HCT116 (cell line): ENCODE results near the gene ITPR2. TPM values are rescaled to one million over a fixed set of nuclear protein-coding genes. Genes with fewer than 3 reads are reported as not detected.

Source experiments
- ATAC-seq: fragments of 200-7000 bp; cut with Tn5 transposase; 2 replicates; pipeline ENCODE4 v1.9.1; 2020; ENCODE audit warnings: mild to moderate bottlenecking, moderate library complexity
- BruUV-seq: library from RNA; stranded (reverse); fragments of 400-500 nt; replicated peaks from 2 replicates; lab custom pipeline; 2021; lab: Mats Ljungman, UMichigan
- CTCF ChIA-PET: fragments of 300-600 bp; sonication (Branson Sonifier 250); formaldehyde crosslinking; loops from one replicate; lab custom pipeline; 2021; ENCODE audit warnings: antibody characterized with exemption; lab: Charles Lee
- POLR2A ChIA-PET: fragments of 300-600, 350-600 bp; sonication (Branson Sonifier 250); formaldehyde crosslinking; loops from one replicate; lab custom pipeline; 2021; ENCODE audit warnings: antibody characterized with exemption; lab: Charles Lee
- RAD21 ChIA-PET, 2 experiments: fragments of 300-600 bp; sonication (Branson Sonifier 250); formaldehyde crosslinking; loops; one replicate each; lab custom pipeline; 2023; ENCODE audit warnings: low total read pairs in 2 of 2; ENCODE audit not compliant: uncharacterized antibody in 2 of 2, unreplicated experiment in 2 of 2, low non-redundant PET in 1 of 2; lab: Charles Lee
- DNase-seq: peaks from one replicate; pipeline ENCODE4 v3.0.0-alpha.2; 2010; ENCODE audit warnings: low read depth, low spot score
- H2AFZ ChIP-seq: fragments of 200-600 bp; shearing (Covaris generic), sonication (generic); 2 replicates; pipeline ENCODE4 v1.6.1; 2017; ENCODE audit warnings: low read depth, mixed run types, mixed read lengths, antibody characterized with exemption, low read length; ENCODE audit not compliant: poor library complexity, severe bottlenecking
- H3K27ac ChIP-seq: 2 replicates; pipeline ENCODE4 v1.5.1; 2012; ENCODE audit warnings: low read depth, low read length
- H3K27me3 ChIP-seq: fragments of 200-600 bp; sonication (generic); 2 replicates; pipeline ENCODE4 v1.6.1; 2016; ENCODE audit warnings: mixed run types, low read length, mixed read lengths; ENCODE audit not compliant: insufficient read depth
- H3K36me3 ChIP-seq, 2 experiments: fragments of 200-500 bp in 1 of 2; fragments of 200-600 bp in 1 of 2; sonication (Bioruptor generic) in 1 of 2; sonication (generic) in 1 of 2; 2 replicates each; pipeline versions ENCODE4 v1.5.1 to v1.6.1; 2014 to 2016; ENCODE audit warnings: low read length in 2 of 2, inconsistent platforms in 1 of 2, mixed read lengths in 1 of 2, mixed run types in 1 of 2; ENCODE audit not compliant: insufficient read depth in 2 of 2, control insufficient read depth in 1 of 2
- H3K4me1 ChIP-seq, 2 experiments: fragments of 200-600 bp in 1 of 2; sonication (generic) in 1 of 2; 2 replicates each; pipeline versions ENCODE4 v1.5.1 to v1.6.1; 2012 to 2017; ENCODE audit warnings: low read length in 2 of 2, inconsistent platforms in 1 of 2, mild to moderate bottlenecking in 1 of 2, mixed read lengths in 1 of 2, mixed run types in 1 of 2, moderate library complexity in 1 of 2; ENCODE audit not compliant: insufficient read depth in 2 of 2, control insufficient read depth in 1 of 2
- H3K4me2 ChIP-seq: fragments of 200-600 bp; sonication (generic); 2 replicates; pipeline ENCODE4 v1.6.1; 2017; ENCODE audit warnings: mixed run types, low read length, mixed read lengths
- H3K4me3 ChIP-seq, 2 experiments: fragments of 200-600 bp in 1 of 2; sonication (generic) in 1 of 2; replicated peaks in 1 of 2; 2 replicates each; pipeline ENCODE4 v1.5.1; 2011 to 2016; ENCODE audit warnings: low read length in 2 of 2, control low read depth in 1 of 2, low read depth in 1 of 2, mild to moderate bottlenecking in 1 of 2, mixed read lengths in 1 of 2, mixed run types in 1 of 2
- H3K79me2 ChIP-seq: fragments of 200-600 bp; sonication (generic); 2 replicates; pipeline ENCODE4 v1.6.1; 2017; ENCODE audit warnings: mild to moderate bottlenecking, mixed run types, low read length, moderate library complexity, mixed read lengths; ENCODE audit not compliant: insufficient read depth
- H3K9ac ChIP-seq: fragments of 200-600 bp; sonication (generic); 2 replicates; pipeline ENCODE4 v1.6.1; 2016; ENCODE audit warnings: low read length, mixed read lengths
- H3K9me2 ChIP-seq: fragments of 200-600 bp; sonication (generic), shearing (Covaris generic); 2 replicates; pipeline ENCODE4 v1.6.1; 2017; ENCODE audit warnings: mixed run types, mild to moderate bottlenecking, moderate library complexity; ENCODE audit not compliant: insufficient read depth
- H3K9me3 ChIP-seq, 2 experiments: fragments of 200-500 bp in 1 of 2; fragments of 200-600 bp in 1 of 2; sonication (Bioruptor generic) in 1 of 2; sonication (generic) in 1 of 2; 2 replicates each; pipeline ENCODE4 v1.6.1; 2014 to 2017; ENCODE audit warnings: low read length in 2 of 2, mixed read lengths in 2 of 2, inconsistent platforms in 1 of 2, low read depth in 1 of 2, mild to moderate bottlenecking in 1 of 2, mixed run types in 1 of 2, moderate library complexity in 1 of 2; ENCODE audit not compliant: control insufficient read depth in 1 of 2, insufficient read depth in 1 of 2
- H4K20me1 ChIP-seq: fragments of 200-600 bp; sonication (generic), shearing (Covaris generic); 2 replicates; pipeline ENCODE4 v1.6.1; 2017; ENCODE audit warnings: mixed run types, mild to moderate bottlenecking, moderate library complexity; ENCODE audit not compliant: insufficient read depth
- CEBPB ChIP-seq: IDR thresholded peaks from 2 replicates; pipeline ENCODE4 v1.6.1; 2012; ENCODE audit warnings: low read depth
- CTCF ChIP-seq, 3 experiments: fragments of 200-600 bp in 1 of 3; sonication (generic) in 1 of 3; IDR thresholded peaks in 2 of 3; conservative IDR thresholded peaks in 1 of 3; 2 replicates each; pipeline ENCODE4 v1.5.1; 2012 to 2017; ENCODE audit warnings: low read depth in 2 of 3, low read length in 2 of 3, antibody characterized with exemption in 1 of 3, borderline replicate concordance in 1 of 3, control low read depth in 1 of 3, mild to moderate bottlenecking in 1 of 3, mixed read lengths in 1 of 3, mixed run types in 1 of 3, moderate library complexity in 1 of 3; ENCODE audit not compliant: insufficient read depth in 1 of 3
- EGR1 ChIP-seq: IDR thresholded peaks from 2 replicates; pipeline ENCODE4 v1.6.1; 2012; ENCODE audit warnings: low read depth
- EZH2phosphoT487 ChIP-seq: fragments of 200-600 bp; IDR thresholded peaks from 2 replicates; pipeline ENCODE4 v1.6.1; 2018; ENCODE audit warnings: antibody characterized with exemption, borderline replicate concordance
- MAX ChIP-seq: IDR thresholded peaks from 2 replicates; pipeline ENCODE4 v1.6.1; 2012
- POLR2A ChIP-seq: IDR thresholded peaks from 2 replicates; pipeline ENCODE4 v1.7.0; 2011; ENCODE audit warnings: borderline replicate concordance; ENCODE audit not compliant: insufficient read depth, insufficient read length; ENCODE audit errors: extremely low read depth
- RAD21 ChIP-seq: IDR thresholded peaks from 2 replicates; pipeline ENCODE4 v1.6.1; 2012; ENCODE audit warnings: low read depth, mild to moderate bottlenecking
- REST ChIP-seq: IDR thresholded peaks from 2 replicates; pipeline ENCODE4 v1.6.1; 2012; ENCODE audit warnings: low read depth
- SP1 ChIP-seq: IDR thresholded peaks from 2 replicates; pipeline ENCODE4 v1.6.1; 2012; ENCODE audit warnings: low read depth
- SRF ChIP-seq: IDR thresholded peaks from 2 replicates; pipeline ENCODE4 v1.6.1; 2012; ENCODE audit warnings: low read depth
- YY1 ChIP-seq: IDR thresholded peaks from 2 replicates; pipeline ENCODE4 v1.6.1; 2011; ENCODE audit warnings: low read length, low read depth, moderate library complexity, mild to moderate bottlenecking; ENCODE audit not compliant: insufficient replicate concordance; ENCODE audit errors: extremely low read depth
- ZBTB33 ChIP-seq: IDR thresholded peaks from 2 replicates; pipeline ENCODE4 v1.6.1; 2011; ENCODE audit warnings: mild to moderate bottlenecking, low read length, moderate library complexity; ENCODE audit not compliant: insufficient replicate concordance; ENCODE audit errors: extremely low read depth
- ZFX ChIP-seq: fragments of 450-650 bp; IDR thresholded peaks from 2 replicates; pipeline ENCODE4 v1.6.1; 2017
- intact Hi-C: fragments of 100-400 bp; cut with micrococcal nuclease; formaldehyde crosslinking; loops from 2 replicates; pipeline ENCODE4 v1.10.0; 2022
- total RNA-seq: library from RNA; stranded (reverse); gene quantifications from one replicate; pipeline ENCODE4 v1.2.1, GENCODE V29; 2021; ENCODE audit not compliant: unreplicated experiment

Gene ITPR2
- total RNA-seq, 1 experiment from 2014 or later = 6.5 TPM

GRCh38 chr12:26564391-26564790 lies 268.6 kb downstream of the ITPR2 start:
- no peaks in the 10 kb centered on the region for H3K36me3 ChIP-seq
- no peaks in the 10 kb centered on the region for H3K79me2 ChIP-seq
- H3K9me2 ChIP-seq = no peaks in the 10 kb centered on the region
- H3K27ac ChIP-seq = no peak overlapping the region
- CTCF ChIA-PET = no interaction called here
- no peak overlapping the region for H2AFZ ChIP-seq
- no peak overlapping the region for H3K4me2 ChIP-seq
- no peak for ATAC-seq
- 0 out of 2 replicates have a peak, but pooled peaks cover 7% of the 10 kb centered on the region for H3K27me3 ChIP-seq
- TF ChIP-seq SP1 (no peak), EZH2phosphoT487 (no peak), CEBPB (no peak), ZBTB33 (no peak), SRF (no peak), EGR1 (no peak), YY1 (no peak), ZFX (no peak)
- TF ChIP-seq, all 23 proteins: peak for 0
- ChIA-PET POLR2A (no interaction called here), RAD21 (no interaction called here)
- no peak overlapping the region for H3K9ac ChIP-seq
- H3K9me3 ChIP-seq = no peaks in the 10 kb centered on the region
- no peaks in the 10 kb centered on the region for H3K4me1 ChIP-seq
- intact Hi-C loops = no loop called here
- BruUV-seq = no TSS peak
- H4K20me1 ChIP-seq = no peaks in the 10 kb centered on the region
- no peak overlapping the region for H3K4me3 ChIP-seq
- no peak for DNase-seq

- Histone ChIP-seq H3K9me3 (no peaks in the 10 kb centered on the region), H3K4me1 (no peaks in the 10 kb centered on the region), H3K27me3 (0 out of 2 replicates have a peak, but pooled peaks cover 7% of the 10 kb centered on the region), H3K4me2 (no peak overlapping the region), H3K9me2 (no peaks in the 10 kb centered on the region), H2AFZ (no peak overlapping the region), H3K79me2 (no peaks in the 10 kb centered on the region), H3K9ac (no peak overlapping the region), H3K27ac (no peak overlapping the region), H3K36me3 (no peaks in the 10 kb centered on the region), H4K20me1 (no peaks in the 10 kb centered on the region), H3K4me3 (no peak overlapping the region)
- no peak for ATAC-seq
- CTCF ChIA-PET = no interaction called here
- no TSS peak for BruUV-seq
- POLR2A ChIA-PET = no interaction called here
- no peak for DNase-seq
- RAD21 ChIA-PET = no interaction called here
- intact Hi-C loops = no loop called here
- no peak for TF ChIP-seq REST
- TF ChIP-seq EGR1 = no peak
- TF ChIP-seq RAD21 = no peak
- no peak for TF ChIP-seq EZH2phosphoT487
- no peak for TF ChIP-seq CEBPB
- no peak for TF ChIP-seq POLR2A
- TF ChIP-seq MAX = no peak
- TF ChIP-seq CTCF (IDR thresholded peaks at IDR 0.05 in 2 of 3, conservative IDR thresholded peaks at IDR 0.05 in 1 of 3; ENCODE audit: borderline replicate concordance in 1 of 3, insufficient read depth in 1 of 3, low read depth in 2 of 3, low read length in 2 of 3) = no peak
Measured at GRCh38 chr12:26563552-26563951, 269.4 kb downstream of the ITPR2 start.
